Right lobe of liver (tissue), 4 donors: ENCODE measurements around the gene ETS2.

ENCODE experiments used
- POLR2A ChIP-seq: fragments of 450-650 bp; IDR thresholded peaks from one replicate; pipeline ENCODE4 v1.6.1; 2017; ENCODE audit warnings: antibody characterized with exemption, mild to moderate bottlenecking
- TF ChIP-seq, protein P1 (sequence below), 4 donors: fragments of 200-600 bp in 3 of 4; fragments of 450-650 bp in 1 of 4; IDR thresholded peaks; one replicate each; pipeline versions ENCODE4 v1.5.1 to v1.8.0; 2016 to 2022; ENCODE audit warnings: antibody characterized with exemption in 4 of 4, mild to moderate bottlenecking in 2 of 4
- donor health status: DM: no; HTN: no; CAD: no.
- donor health status: DM: no; HTN: no; CAD: no.
- donor health status: DM: no; HTN: yes; CAD: no.

DNA sequence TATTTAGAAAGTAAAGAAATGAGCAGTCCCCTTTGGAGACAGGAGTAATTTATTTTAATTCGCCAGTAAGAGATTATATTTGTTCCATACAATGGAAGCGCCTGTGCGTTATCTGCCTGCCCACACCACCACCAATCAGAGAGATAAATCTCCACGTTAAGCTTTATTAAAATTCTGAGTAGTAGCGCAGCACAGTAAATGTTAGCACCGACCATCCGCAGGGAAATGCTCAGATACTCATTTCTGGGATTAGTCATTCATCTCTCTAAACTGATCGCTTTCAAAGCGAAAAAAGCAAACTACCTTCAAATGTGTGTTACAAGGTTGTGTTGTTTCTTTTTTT, 1.2 kb downstream of the ETS2 start:
- no peak for TF ChIP-seq POLR2A
- TF ChIP-seq, protein P1, sequence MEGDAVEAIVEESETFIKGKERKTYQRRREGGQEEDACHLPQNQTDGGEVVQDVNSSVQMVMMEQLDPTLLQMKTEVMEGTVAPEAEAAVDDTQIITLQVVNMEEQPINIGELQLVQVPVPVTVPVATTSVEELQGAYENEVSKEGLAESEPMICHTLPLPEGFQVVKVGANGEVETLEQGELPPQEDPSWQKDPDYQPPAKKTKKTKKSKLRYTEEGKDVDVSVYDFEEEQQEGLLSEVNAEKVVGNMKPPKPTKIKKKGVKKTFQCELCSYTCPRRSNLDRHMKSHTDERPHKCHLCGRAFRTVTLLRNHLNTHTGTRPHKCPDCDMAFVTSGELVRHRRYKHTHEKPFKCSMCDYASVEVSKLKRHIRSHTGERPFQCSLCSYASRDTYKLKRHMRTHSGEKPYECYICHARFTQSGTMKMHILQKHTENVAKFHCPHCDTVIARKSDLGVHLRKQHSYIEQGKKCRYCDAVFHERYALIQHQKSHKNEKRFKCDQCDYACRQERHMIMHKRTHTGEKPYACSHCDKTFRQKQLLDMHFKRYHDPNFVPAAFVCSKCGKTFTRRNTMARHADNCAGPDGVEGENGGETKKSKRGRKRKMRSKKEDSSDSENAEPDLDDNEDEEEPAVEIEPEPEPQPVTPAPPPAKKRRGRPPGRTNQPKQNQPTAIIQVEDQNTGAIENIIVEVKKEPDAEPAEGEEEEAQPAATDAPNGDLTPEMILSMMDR (IDR thresholded peaks at IDR 0.05) = no peak
